SW 1271 (cell line): ENCODE data around the gene ZNF860.
"Not testable (repeated sequence)": the region's sequence is repeated elsewhere in the genome, so short reads cannot be mapped to it uniquely, and the experiment has no call there.

ENCODE experiments used
- DNase-seq, 2 experiments: peaks; one replicate each; lab custom pipeline; 2025; lab: John Stamatoyannopoulos, UW

Gene ZNF860

GRCh38 chr3:31996195-31996594, 14.6 kb downstream of the ZNF860 start:
- DNase-seq, result no peak

GRCh38 chr3:31997500-31997899, 15.9 kb downstream of the ZNF860 start:
- DNase-seq, result no peak

- no peak for DNase-seq
Observed at GRCh38 chr3:31999907-32000439, 18.4 kb downstream of the ZNF860 start.

- DNase-seq, result no peak
Observed at GRCh38 chr3:32000877-32001276, 19.3 kb downstream of the ZNF860 start.

- no peak for DNase-seq
Observed at GRCh38 chr3:32002561-32003368, 21.2 kb downstream of the ZNF860 start.

GRCh38 chr3:32003380-32003779, 21.8 kb downstream of the ZNF860 start:
- no peak for DNase-seq

- no peak for DNase-seq
Observed at GRCh38 chr3:32004113-32004765, 22.7 kb downstream of the ZNF860 start.

- DNase-seq, result no peak
Observed at GRCh38 chr3:32009101-32009500, 27.6 kb downstream of the ZNF860 start.

GRCh38 chr3:32009957-32010356, 28.4 kb downstream of the ZNF860 start:
- DNase-seq, result no peak

- DNase-seq, result not testable (repeated sequence)
Observed at GRCh38 chr3:32010699-32011098, 29.1 kb downstream of the ZNF860 start.

GRCh38 chr3:32015638-32016037, 34.1 kb downstream of the ZNF860 start:
- not testable (repeated sequence) for DNase-seq

- DNase-seq, result no peak
Observed at GRCh38 chr3:32017286-32017685, 35.7 kb downstream of the ZNF860 start.

GRCh38 chr3:32018757-32019564, 37.4 kb downstream of the ZNF860 start:
- DNase-seq, result peak in 1 of 2 experiments; percentile 73

GRCh38 chr3:32021155-32021554, 39.6 kb downstream of the ZNF860 start:
- DNase-seq, result no peak

- no peak for DNase-seq
Observed at GRCh38 chr3:32021748-32022147, 40.2 kb downstream of the ZNF860 start.

GRCh38 chr3:32022947-32023346, 41.4 kb downstream of the ZNF860 start:
- DNase-seq, result no peak

- no peak for DNase-seq
Observed at GRCh38 chr3:32026593-32026992, 45.0 kb downstream of the ZNF860 start.

- no peak for DNase-seq
Observed at GRCh38 chr3:32037932-32038267, 56.4 kb downstream of the ZNF860 start.

- DNase-seq, result no peak
Observed at GRCh38 chr3:32041316-32041715, 59.8 kb downstream of the ZNF860 start.
